Measurements from ENCODE around the gene CTDNEP1.

CTDNEP1 gene

GRCh38 chr17:7224661-7225111, 26.8 kb downstream of the CTDNEP1 start:
- Histone ChIP-seq H3K27ac (ENCODE audit: low read depth, low read length) (peak overlapping the region; percentile 40), H3K4me1 (ENCODE audit: control insufficient read depth, insufficient read depth, low read length) (0 out of 2 replicates have a peak, but pooled peaks cover 5% of the 10 kb centered on the region), H3K4me3 (ENCODE audit: low read depth, low read length) (no peak overlapping the region), H3K27me3 (ENCODE audit: control insufficient read depth, insufficient read depth, low read length) (no peaks in the 10 kb centered on the region), H3K9me3 (ENCODE audit: control insufficient read depth, insufficient read depth, low read length) (no peaks in the 10 kb centered on the region), H3K36me3 (ENCODE audit: control insufficient read depth, insufficient read depth, low read length) (peaks cover 85% of the 10 kb centered on the region), H3K9ac (ENCODE audit: low read depth, low read length) (no peak overlapping the region)

GRCh38 chr17:7224110-7224509, 27.4 kb downstream of the CTDNEP1 start:
- Histone ChIP-seq H3K27ac (ENCODE audit: low read depth, low read length) (no peak overlapping the region), H3K4me1 (ENCODE audit: control insufficient read depth, insufficient read depth, low read length) (peaks cover 10% of the 10 kb centered on the region), H3K27me3 (ENCODE audit: control insufficient read depth, insufficient read depth, low read length) (no peaks in the 10 kb centered on the region), H3K36me3 (ENCODE audit: control insufficient read depth, insufficient read depth, low read length) (peaks cover 79% of the 10 kb centered on the region), H3K9ac (ENCODE audit: low read depth, low read length) (no peak overlapping the region), H3K4me3 (ENCODE audit: low read depth, low read length) (no peak overlapping the region), H3K9me3 (ENCODE audit: control insufficient read depth, insufficient read depth, low read length) (no peaks in the 10 kb centered on the region)

- Histone ChIP-seq H3K9me3 (ENCODE audit: control insufficient read depth, insufficient read depth, low read length) (no peaks in the 10 kb centered on the region), H3K4me3 (ENCODE audit: low read depth, low read length) (no peak overlapping the region), H3K9ac (ENCODE audit: low read depth, low read length) (no peak overlapping the region), H3K27ac (ENCODE audit: low read depth, low read length) (no peak overlapping the region), H3K27me3 (ENCODE audit: control insufficient read depth, insufficient read depth, low read length) (no peaks in the 10 kb centered on the region), H3K4me1 (ENCODE audit: control insufficient read depth, insufficient read depth, low read length) (peaks cover 10% of the 10 kb centered on the region), H3K36me3 (ENCODE audit: control insufficient read depth, insufficient read depth, low read length) (peaks cover 72% of the 10 kb centered on the region)
Observed at GRCh38 chr17:7223375-7223774, 28.2 kb downstream of the CTDNEP1 start.

GRCh38 chr17:7222972-7223292, 28.6 kb downstream of the CTDNEP1 start:
- no peak overlapping the region for H3K27ac ChIP-seq (ENCODE audit: low read depth, low read length)
- H3K9ac ChIP-seq (ENCODE audit: low read depth, low read length) = no peak overlapping the region
- H3K4me3 ChIP-seq (ENCODE audit: low read depth, low read length) = no peak overlapping the region
- no peaks in the 10 kb centered on the region for H3K27me3 ChIP-seq (ENCODE audit: control insufficient read depth, insufficient read depth, low read length)
- H3K4me1 ChIP-seq (ENCODE audit: control insufficient read depth, insufficient read depth, low read length) = peaks cover 14% of the 10 kb centered on the region
- H3K9me3 ChIP-seq (ENCODE audit: control insufficient read depth, insufficient read depth, low read length) = no peaks in the 10 kb centered on the region
- H3K36me3 ChIP-seq (ENCODE audit: control insufficient read depth, insufficient read depth, low read length) = peaks cover 68% of the 10 kb centered on the region

GRCh38 chr17:7222093-7222971, 29.2 kb downstream of the CTDNEP1 start:
- H3K9ac ChIP-seq (ENCODE audit: low read depth, low read length) = no peak overlapping the region
- H3K4me1 ChIP-seq (ENCODE audit: control insufficient read depth, insufficient read depth, low read length) = peaks cover 18% of the 10 kb centered on the region
- H3K36me3 ChIP-seq (ENCODE audit: control insufficient read depth, insufficient read depth, low read length) = peaks cover 62% of the 10 kb centered on the region
- H3K27ac ChIP-seq (ENCODE audit: low read depth, low read length) = no peak overlapping the region
- H3K9me3 ChIP-seq (ENCODE audit: control insufficient read depth, insufficient read depth, low read length) = no peaks in the 10 kb centered on the region
- no peak overlapping the region for H3K4me3 ChIP-seq (ENCODE audit: low read depth, low read length)
- H3K27me3 ChIP-seq (ENCODE audit: control insufficient read depth, insufficient read depth, low read length) = no peaks in the 10 kb centered on the region

- Histone ChIP-seq H3K9me3 (ENCODE audit: control insufficient read depth, insufficient read depth, low read length) (no peaks in the 10 kb centered on the region), H3K27me3 (ENCODE audit: control insufficient read depth, insufficient read depth, low read length) (no peaks in the 10 kb centered on the region), H3K36me3 (ENCODE audit: control insufficient read depth, insufficient read depth, low read length) (peaks cover 53% of the 10 kb centered on the region), H3K27ac (ENCODE audit: low read depth, low read length) (no peak overlapping the region), H3K4me1 (ENCODE audit: control insufficient read depth, insufficient read depth, low read length) (peaks cover 21% of the 10 kb centered on the region), H3K4me3 (ENCODE audit: low read depth, low read length) (no peak overlapping the region), H3K9ac (ENCODE audit: low read depth, low read length) (no peak overlapping the region)
Observed at GRCh38 chr17:7221278-7222092, 30.0 kb downstream of the CTDNEP1 start.

GRCh38 chr17:7220593-7221277, 30.8 kb downstream of the CTDNEP1 start:
- Histone ChIP-seq H3K4me1 (ENCODE audit: control insufficient read depth, insufficient read depth, low read length) (peaks cover 27% of the 10 kb centered on the region), H3K9ac (ENCODE audit: low read depth, low read length) (peak overlapping the region; percentile 76), H3K4me3 (ENCODE audit: low read depth, low read length) (peak overlapping the region; percentile 91), H3K27ac (ENCODE audit: low read depth, low read length) (peak overlapping the region; percentile 90), H3K36me3 (ENCODE audit: control insufficient read depth, insufficient read depth, low read length) (peaks cover 46% of the 10 kb centered on the region), H3K9me3 (ENCODE audit: control insufficient read depth, insufficient read depth, low read length) (no peaks in the 10 kb centered on the region), H3K27me3 (ENCODE audit: control insufficient read depth, insufficient read depth, low read length) (no peaks in the 10 kb centered on the region)

- Histone ChIP-seq H3K27me3 (ENCODE audit: control insufficient read depth, insufficient read depth, low read length) (no peaks in the 10 kb centered on the region), H3K4me3 (ENCODE audit: low read depth, low read length) (peak within 1 kb of the TSS; percentile 91), H3K4me1 (ENCODE audit: control insufficient read depth, insufficient read depth, low read length) (peaks cover 32% of the 10 kb centered on the region), H3K9ac (ENCODE audit: low read depth, low read length) (peak within 1 kb of the TSS; percentile 76), H3K9me3 (ENCODE audit: control insufficient read depth, insufficient read depth, low read length) (no peaks in the 10 kb centered on the region), H3K27ac (ENCODE audit: low read depth, low read length) (peak within 1 kb of the TSS; percentile 90), H3K36me3 (ENCODE audit: control insufficient read depth, insufficient read depth, low read length) (peaks cover 38% of the 10 kb centered on the region)
Observed at GRCh38 chr17:7219812-7220592, 31.5 kb downstream of the CTDNEP1 start, which contains the start of the genes ACADVL and DLG4. TSS of gene ACADVL (plus strand) at chr17:7219938. CDS start at chr17:7219985, 47 bp downstream. TSS of gene DLG4 (minus strand) at chr17:7219836.

- H3K4me3 ChIP-seq (ENCODE audit: low read depth, low read length) = peak overlapping the region; percentile 91
- no peaks in the 10 kb centered on the region for H3K9me3 ChIP-seq (ENCODE audit: control insufficient read depth, insufficient read depth, low read length)
- H3K27me3 ChIP-seq (ENCODE audit: control insufficient read depth, insufficient read depth, low read length) = no peaks in the 10 kb centered on the region
- H3K9ac ChIP-seq (ENCODE audit: low read depth, low read length) = peak overlapping the region; percentile 76; the same call in 1 of the 2 replicates
- peaks cover 32% of the 10 kb centered on the region for H3K4me1 ChIP-seq (ENCODE audit: control insufficient read depth, insufficient read depth, low read length)
- peaks cover 33% of the 10 kb centered on the region for H3K36me3 ChIP-seq (ENCODE audit: control insufficient read depth, insufficient read depth, low read length)
- H3K27ac ChIP-seq (ENCODE audit: low read depth, low read length) = peak overlapping the region; percentile 90
Observed at GRCh38 chr17:7219229-7219811, 32.2 kb downstream of the CTDNEP1 start.

- Histone ChIP-seq H3K4me3 (ENCODE audit: low read depth, low read length) (no peak overlapping the region), H3K27me3 (ENCODE audit: control insufficient read depth, insufficient read depth, low read length) (no peaks in the 10 kb centered on the region), H3K9me3 (ENCODE audit: control insufficient read depth, insufficient read depth, low read length) (no peaks in the 10 kb centered on the region), H3K9ac (ENCODE audit: low read depth, low read length) (no peak overlapping the region), H3K36me3 (ENCODE audit: control insufficient read depth, insufficient read depth, low read length) (peaks cover 27% of the 10 kb centered on the region), H3K27ac (ENCODE audit: low read depth, low read length) (no peak overlapping the region), H3K4me1 (ENCODE audit: control insufficient read depth, insufficient read depth, low read length) (peaks cover 32% of the 10 kb centered on the region)
Observed at GRCh38 chr17:7218758-7219157, 32.8 kb downstream of the CTDNEP1 start.

All from HUES48 (cell line).